T-cell (primary cell): ENCODE results near the gene CTSA. TPM values are rescaled to one million over a fixed set of nuclear protein-coding genes. Genes with fewer than 3 reads are reported as not detected.
A peak's percentile ranks its signal among the peaks of the same experiment; 100 is the strongest.

Source experiments
- ATAC-seq, 4 experiments: fragments of 200-7000 bp in 3 of 4; fragments of 150-1000 bp in 1 of 4; cut with Tn5 transposase; replicated peaks in 1 of 4; 1 replicate in 3 of 4; 2 replicates in 1 of 4; pipeline ENCODE4 v1.10.0; 2021; ENCODE audit warnings: moderate library complexity in 3 of 4, mild to moderate bottlenecking in 2 of 4, moderate number of reproducible peaks in 1 of 4
- CTCF ChIA-PET, 2 donors: fragments of 300-600 bp; sonication (Branson Sonifier 250); formaldehyde crosslinking; loops; one replicate each; lab custom pipeline; 2022; ENCODE audit warnings: antibody characterized with exemption in 2 of 2; lab: Charles Lee
- POLR2A ChIA-PET, 2 donors: fragments of 300-600 bp; sonication (Branson Sonifier 250); formaldehyde crosslinking; loops; one replicate each; lab custom pipeline; 2022; ENCODE audit warnings: antibody characterized with exemption in 2 of 2; lab: Charles Lee
- DNase-seq, 35 experiments: peaks; one replicate each; pipeline versions ENCODE4 v3.0.0 to v3.0.0-alpha.2; 2013 to 2023
- H3K27ac ChIP-seq: one replicate; pipeline ENCODE4 v1.5.1; 2013; ENCODE audit warnings: low read length
- H3K27me3 ChIP-seq, 2 experiments: replicated peaks in 1 of 2; 1 replicate in 1 of 2; 2 replicates in 1 of 2; pipeline versions ENCODE4 v1.6.1 to v1.7.0; 2013; ENCODE audit warnings: low read length in 1 of 2, mixed read lengths in 1 of 2; ENCODE audit not compliant: control insufficient read depth in 2 of 2, insufficient read depth in 2 of 2; ENCODE audit errors: extremely low read depth in 1 of 2
- H3K36me3 ChIP-seq, 2 donors: 1 replicate in 1 of 2; 2 replicates in 1 of 2; pipeline versions ENCODE4 v1.6.1 to v1.7.0; 2013; ENCODE audit warnings: low read length in 1 of 2; ENCODE audit not compliant: control insufficient read depth in 2 of 2, insufficient read depth in 1 of 2; ENCODE audit errors: extremely low read depth in 1 of 2
- H3K4me1 ChIP-seq, 2 experiments: 1 replicate in 1 of 2; 2 replicates in 1 of 2; pipeline versions ENCODE4 v1.6.1 to v1.7.0; 2013; ENCODE audit warnings: low read length in 2 of 2, mixed read lengths in 1 of 2; ENCODE audit not compliant: insufficient read depth in 2 of 2, control insufficient read depth in 1 of 2; ENCODE audit errors: extremely low read depth in 1 of 2
- H3K4me3 ChIP-seq, 2 donors: 1 replicate in 1 of 2; 2 replicates in 1 of 2; pipeline versions ENCODE4 v1.5.1 to v1.7.0; 2013; ENCODE audit warnings: mild to moderate bottlenecking in 2 of 2, low read length in 1 of 2, moderate library complexity in 1 of 2; ENCODE audit not compliant: control insufficient read depth in 1 of 2; ENCODE audit errors: extremely low read depth in 1 of 2
- H3K9me3 ChIP-seq: 2 replicates; pipeline ENCODE4 v1.7.0; 2013
- H3K27ac Mint-ChIP-seq, 2 donors: one replicate each; pipeline ENCODE4 v1.8.0; 2020 to 2021; ENCODE audit warnings: mild to moderate bottlenecking in 2 of 2, mixed read lengths in 2 of 2
- H3K27me3 Mint-ChIP-seq, 2 donors: one replicate each; pipeline ENCODE4 v1.8.0; 2021 to 2022; ENCODE audit warnings: mixed read lengths in 2 of 2
- H3K36me3 Mint-ChIP-seq: one replicate; pipeline ENCODE4 v1.8.0; 2021; ENCODE audit warnings: mixed read lengths
- H3K4me1 Mint-ChIP-seq, 3 donors: one replicate each; pipeline ENCODE4 v1.8.0; 2020 to 2022; ENCODE audit warnings: mixed read lengths in 3 of 3, mild to moderate bottlenecking in 1 of 3
- H3K4me3 Mint-ChIP-seq, 3 donors: one replicate each; pipeline ENCODE4 v1.8.0; 2020 to 2022; ENCODE audit warnings: mild to moderate bottlenecking in 3 of 3, mixed read lengths in 3 of 3, moderate library complexity in 3 of 3
- H3K9me3 Mint-ChIP-seq, 3 donors: one replicate each; pipeline ENCODE4 v1.8.0; 2020 to 2022; ENCODE audit warnings: mixed read lengths in 3 of 3
- WGBS: methylation state at CpG from one replicate; pipeline ENCODE4 v1.1.5; 2013; ENCODE audit warnings: missing lambda C conversion rate; ENCODE audit not compliant: insufficient coverage; 5-methylcytosine and 5-hydroxymethylcytosine counted together
- total RNA-seq, 35 experiments: library from RNA in 6 of 35; stranded (reverse) in 6 of 35; fragments of 120-200 nt in 1 of 35; gene quantifications; one replicate each; pipeline versions ENCODE4 v1.2.1 to v1.2.4 and lab custom pipeline; 2013 to 2026

CTSA gene
- 100 to 1,000 TPM in 1 of 5 donors, 10 to 100 TPM in 4; 55.5 to 101 (median 85.1) TPM for total RNA-seq
- total RNA-seq (2013): 52.8 TPM
- 27.5 to 152 (median 60.8) reads per million in 29 experiments for total RNA-seq (lab: John Stamatoyannopoulos, UW)

DNA sequence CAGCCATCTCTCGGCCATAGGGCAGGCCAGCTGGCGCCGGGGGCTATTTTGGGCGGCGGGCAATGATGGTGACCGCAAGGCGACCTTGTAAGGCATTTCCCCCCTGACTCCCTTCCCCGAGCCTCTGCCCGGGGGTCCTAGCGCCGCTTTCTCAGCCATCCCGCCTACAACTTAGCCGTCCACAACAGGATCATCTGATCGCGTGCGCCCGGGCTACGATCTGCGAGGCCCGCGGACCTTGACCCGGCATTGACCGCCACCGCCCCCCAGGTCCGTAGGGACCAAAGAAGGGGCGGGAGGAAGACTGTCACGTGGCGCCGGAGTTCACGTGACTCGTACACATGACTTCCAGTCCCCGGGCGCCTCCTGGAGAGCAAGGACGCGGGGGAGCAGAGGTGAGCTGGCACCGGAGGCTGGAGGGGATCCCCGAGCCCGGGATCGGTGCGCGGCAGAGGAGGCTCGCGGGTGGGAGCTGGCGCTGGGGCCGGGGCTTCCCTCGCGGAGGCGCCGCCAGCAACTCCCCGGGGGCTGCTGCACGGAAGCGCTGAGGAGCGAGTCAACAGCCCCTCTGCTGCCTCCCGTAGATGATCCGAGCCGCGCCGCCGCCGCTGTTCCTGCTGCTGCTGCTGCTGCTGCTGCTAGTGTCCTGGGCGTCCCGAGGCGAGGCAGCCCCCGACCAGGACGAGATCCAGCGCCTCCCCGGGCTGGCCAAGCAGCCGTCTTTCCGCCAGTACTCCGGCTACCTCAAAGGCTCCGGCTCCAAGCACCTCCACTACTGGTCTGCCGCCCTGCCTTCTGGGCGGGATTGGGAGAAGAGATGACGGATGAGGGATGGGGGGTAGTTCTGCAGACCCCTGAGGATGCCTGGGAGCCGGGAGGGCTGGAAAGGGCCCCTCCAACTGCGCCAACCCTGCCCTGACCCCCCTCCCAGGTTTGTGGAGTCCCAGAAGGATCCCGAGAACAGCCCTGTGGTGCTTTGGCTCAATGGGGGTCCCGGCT lies at the start of gene CTSA, which contains the start of gene NEURL2:
TSS of gene CTSA (plus strand) at position 351 of the 999 bp plus-strand sequence. CDS start at position 585, 234 bp downstream.
TSS of gene NEURL2 (minus strand) at position 224 of the 999 bp plus-strand sequence. CDS start at position 7, 217 bp downstream.
- peaks cover 9% of the 10 kb centered on the region for H3K36me3 Mint-ChIP-seq
- H3K27ac ChIP-seq: peak within 1 kb of the TSS; percentile 40
- peaks cover 8 to 18% of the 10 kb centered on the region in 2 donors for H3K36me3 ChIP-seq
- H3K9me3 ChIP-seq: no peaks in the 10 kb centered on the region
- no peaks in the 10 kb centered on the region for H3K27me3 ChIP-seq
- ChIA-PET POLR2A (interaction anchor here in 1 of 2 donors (0.5 kb wide), 1 partner anchor 44 kb away, joined by 9 read pairs; no protein-coding TSS in a partner anchor), CTCF (interaction anchor here in 1 of 2 donors (1.0 to 1.5 kb wide), 3 partner anchors 35 to 69 kb away, joined by 3 to 6 read pairs (median 6); no protein-coding TSS in a partner anchor)
- peak within 1 kb of the TSS; percentile 82 to 90 for H3K4me3 ChIP-seq
- H3K4me3 Mint-ChIP-seq: peak within 1 kb of the TSS; percentile 91 to 92 (median 92)
- H3K27me3 Mint-ChIP-seq: no peaks in the 10 kb centered on the region
- WGBS: under 1% methylated on average over 74 of the region's 78 CpGs
- peaks cover 4 to 41% of the 10 kb centered on the region in 2 experiments for H3K4me1 ChIP-seq
- H3K9me3 Mint-ChIP-seq: no peaks in the 10 kb centered on the region
- peak within 1 kb of the TSS; percentile 88 to 94 for H3K27ac Mint-ChIP-seq
- ATAC-seq: peak; percentile 81 to 91 (median 85)
- peak; percentile 49 to 88 (median 74) for DNase-seq
- peaks cover 22 to 46% (median 43%) of the 10 kb centered on the region in 3 donors for H3K4me1 Mint-ChIP-seq

DNA sequence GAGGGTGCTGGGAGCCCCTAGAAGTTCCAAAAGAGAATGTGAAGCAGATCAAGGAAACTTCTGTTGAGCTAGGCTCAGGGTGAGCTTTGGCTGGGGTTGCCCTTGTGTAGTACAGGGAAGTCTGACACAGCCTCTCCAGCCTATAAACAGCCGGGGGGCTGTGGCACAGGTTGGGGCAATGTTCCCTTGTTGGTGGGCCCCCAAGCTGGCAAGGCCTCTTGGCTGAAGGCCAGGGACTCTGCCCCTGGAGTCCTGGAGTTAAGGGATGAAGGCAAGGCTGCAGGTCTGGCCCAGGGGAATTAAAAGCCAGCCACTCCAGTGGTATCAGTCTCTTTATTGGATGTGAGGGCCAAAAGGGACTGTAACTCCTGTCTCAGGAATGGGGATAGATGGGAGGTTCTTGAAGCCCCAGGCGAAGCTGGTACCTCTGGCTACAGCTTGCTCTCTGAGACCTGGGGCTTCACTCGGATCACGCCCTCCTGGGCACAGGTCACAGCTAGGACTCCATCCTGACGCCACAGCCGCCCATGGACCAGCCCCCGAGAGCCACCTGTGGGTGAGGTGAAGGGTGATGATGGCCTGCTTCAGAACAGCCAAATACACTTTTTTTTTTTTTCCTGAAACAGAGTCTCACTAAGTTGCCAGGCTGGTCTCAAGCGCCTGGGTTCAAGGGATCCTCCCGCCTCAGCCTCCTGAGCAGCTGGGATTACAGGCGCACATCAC lies 49.6 kb upstream of the CTSA start:
- H3K4me3 ChIP-seq: no peak overlapping the region
- no peaks in the 10 kb centered on the region for H3K27me3 Mint-ChIP-seq
- ChIA-PET CTCF (no interaction called here), POLR2A (no interaction called here)
- no peak overlapping the region for H3K4me3 Mint-ChIP-seq
- peaks cover 32% of the 10 kb centered on the region for H3K36me3 Mint-ChIP-seq
- H3K9me3 Mint-ChIP-seq: no peaks in the 10 kb centered on the region
- no peaks in the 10 kb centered on the region for H3K27me3 ChIP-seq
- DNase-seq (no peak), ATAC-seq (no peak)
- no peaks in the 10 kb centered on the region for H3K4me1 ChIP-seq
- no peak overlapping the region for H3K27ac Mint-ChIP-seq
- 98% methylated on average over 6 of the region's 10 CpGs for WGBS
- no peak overlapping the region for H3K27ac ChIP-seq
- peaks cover 16 to 44% of the 10 kb centered on the region in 2 donors for H3K36me3 ChIP-seq
- no peaks in the 10 kb centered on the region for H3K9me3 ChIP-seq
- H3K4me1 Mint-ChIP-seq: peaks cover 0 to 3% (median 2%) of the 10 kb centered on the region in 3 donors

DNA sequence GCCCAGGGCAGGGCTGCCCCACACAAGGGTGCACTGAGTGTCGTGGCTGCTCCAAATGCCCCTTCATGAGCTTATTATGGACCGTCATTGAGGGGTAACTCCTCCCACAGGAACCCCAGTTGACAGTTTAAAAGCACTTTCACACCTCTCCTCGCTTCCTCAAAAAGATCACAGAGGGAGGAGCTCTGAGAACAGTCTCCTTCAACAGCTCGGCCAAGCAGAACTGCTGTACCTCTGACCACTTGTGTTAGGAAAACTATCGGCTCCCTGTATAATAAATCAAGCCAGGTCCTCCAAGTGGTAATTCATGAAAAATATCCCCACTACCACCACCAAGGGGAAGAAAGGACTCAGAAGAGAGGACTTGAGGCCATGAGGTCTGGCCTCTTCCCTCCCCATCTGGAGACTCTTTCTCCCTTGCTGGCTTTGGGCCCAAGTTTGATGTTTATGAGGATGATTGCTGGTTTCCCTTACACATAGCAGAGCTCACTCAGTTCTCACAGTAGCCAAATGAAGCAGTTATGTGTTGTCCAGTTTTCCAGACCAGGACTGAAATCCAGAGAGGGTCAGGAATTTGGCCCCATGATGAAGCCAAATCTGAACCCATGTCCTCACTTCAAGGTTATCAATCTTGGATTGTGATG lies 48.8 kb upstream of the CTSA start:
- peaks cover 32% of the 10 kb centered on the region for H3K36me3 Mint-ChIP-seq
- no peak for ATAC-seq
- H3K4me1 ChIP-seq: no peaks in the 10 kb centered on the region
- H3K9me3 ChIP-seq: no peaks in the 10 kb centered on the region
- 57% methylated on average over 1 of the region's 5 CpGs for WGBS
- no peak for DNase-seq
- no peaks in the 10 kb centered on the region for H3K27me3 ChIP-seq
- H3K4me1 Mint-ChIP-seq: peaks cover 0 to 3% (median 0%) of the 10 kb centered on the region in 3 donors
- H3K27me3 Mint-ChIP-seq: no peaks in the 10 kb centered on the region
- H3K27ac ChIP-seq: no peak overlapping the region
- ChIA-PET POLR2A (no interaction called here), CTCF (interaction anchor here in 1 of 2 donors (0.6 kb wide), 1 partner anchor 164 kb away, joined by 3 read pairs; no protein-coding TSS in a partner anchor)
- H3K9me3 Mint-ChIP-seq: no peaks in the 10 kb centered on the region
- peaks cover 16 to 49% of the 10 kb centered on the region in 2 donors for H3K36me3 ChIP-seq
- no peak overlapping the region for H3K4me3 Mint-ChIP-seq
- no peak overlapping the region for H3K4me3 ChIP-seq
- peak overlapping the region in 1 of 2 donors; percentile 55 for H3K27ac Mint-ChIP-seq

DNA sequence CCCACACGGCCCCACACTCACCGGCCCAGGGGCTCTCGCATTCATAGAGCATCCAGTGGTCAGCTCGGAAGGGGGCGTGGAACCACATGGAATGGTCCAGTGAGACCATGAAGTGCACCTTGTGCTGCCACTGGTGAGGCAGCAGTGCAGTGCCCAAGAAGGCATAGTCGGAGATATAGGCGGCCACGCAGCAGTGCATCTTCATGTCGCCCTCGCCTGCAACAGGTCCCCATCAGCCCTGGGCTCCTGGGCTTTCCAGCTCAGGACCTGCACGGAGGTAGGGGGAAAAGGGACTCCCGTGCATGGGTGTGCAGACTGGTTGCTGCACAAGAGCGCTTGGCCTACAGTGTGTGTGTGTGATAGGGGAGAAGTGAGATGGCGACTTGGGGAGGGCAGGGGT lies 47.6 kb upstream of the CTSA start:
- H3K4me1 ChIP-seq: no peaks in the 10 kb centered on the region
- DNase-seq: no peak
- no peaks in the 10 kb centered on the region for H3K27me3 Mint-ChIP-seq
- H3K4me1 Mint-ChIP-seq: peaks cover 0 to 3% (median under 1%) of the 10 kb centered on the region in 3 donors
- peaks cover 33% of the 10 kb centered on the region for H3K36me3 Mint-ChIP-seq
- 98% methylated on average over 12 of the region's 14 CpGs for WGBS
- H3K27ac Mint-ChIP-seq: no peak overlapping the region
- H3K4me3 ChIP-seq: no peak overlapping the region
- no peak overlapping the region for H3K4me3 Mint-ChIP-seq
- no peaks in the 10 kb centered on the region for H3K27me3 ChIP-seq
- H3K36me3 ChIP-seq: peaks cover 16 to 60% of the 10 kb centered on the region in 2 donors
- H3K9me3 Mint-ChIP-seq: no peaks in the 10 kb centered on the region
- no peaks in the 10 kb centered on the region for H3K9me3 ChIP-seq
- POLR2A ChIA-PET: no interaction called here
- ATAC-seq: no peak
- H3K27ac ChIP-seq: no peak overlapping the region
- CTCF ChIA-PET: no interaction called here

DNA sequence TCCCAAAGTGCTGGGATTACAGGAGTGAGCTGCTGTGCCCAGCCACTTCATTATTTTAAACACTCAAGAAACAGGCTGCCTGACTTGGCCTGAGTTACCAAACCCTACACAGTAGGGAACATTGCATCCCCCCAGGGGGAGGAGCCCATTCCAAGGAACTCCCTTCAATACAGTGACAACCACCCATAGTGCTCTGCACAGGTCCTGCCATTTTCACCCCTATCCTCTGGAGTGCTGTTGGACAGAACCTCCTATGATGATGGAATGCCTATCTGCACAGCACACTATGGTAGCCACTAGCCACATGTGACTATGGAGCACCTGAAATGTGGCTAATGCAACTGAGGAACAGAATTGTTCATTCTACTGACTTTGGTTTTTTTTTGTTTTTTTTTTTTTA lies 45.7 kb upstream of the CTSA start:
- Histone ChIP-seq H3K27ac (no peak overlapping the region), H3K36me3 (peaks cover 16 to 67% of the 10 kb centered on the region in 2 donors), H3K9me3 (no peaks in the 10 kb centered on the region), H3K4me3 (no peak overlapping the region), H3K27me3 (no peaks in the 10 kb centered on the region), H3K4me1 (no peaks in the 10 kb centered on the region)
- CTCF ChIA-PET: interaction anchor here in 1 of 2 donors (0.7 kb wide), 1 partner anchor 750 kb away, joined by 3 read pairs; no protein-coding TSS in a partner anchor
- Mint-ChIP-seq H3K9me3 (no peaks in the 10 kb centered on the region), H3K36me3 (peaks cover 44% of the 10 kb centered on the region), H3K4me1 (peaks cover 0 to 5% (median 2%) of the 10 kb centered on the region in 3 donors), H3K4me3 (no peak overlapping the region), H3K27ac (no peak overlapping the region), H3K27me3 (no peaks in the 10 kb centered on the region)
- DNase-seq (no peak), ATAC-seq (no peak)
- POLR2A ChIA-PET: no interaction called here
